22Rv1 (cell line): ENCODE measurements around the gene CIB2.

Experiments used
- H3K27ac ChIP-seq: fragments of 450-650 bp; 2 replicates; pipeline ENCODE4 v1.5.1; 2017
- CTCF ChIP-seq: fragments of 450-650 bp; IDR thresholded peaks from 2 replicates; pipeline ENCODE4 v1.5.1; 2017; ENCODE audit warnings: mild to moderate bottlenecking
- ZFX ChIP-seq: fragments of 450-650 bp; IDR thresholded peaks from 2 replicates; pipeline ENCODE4 v1.6.1; 2017; ENCODE audit warnings: antibody characterized with exemption, borderline replicate concordance

CIB2 gene

DNA sequence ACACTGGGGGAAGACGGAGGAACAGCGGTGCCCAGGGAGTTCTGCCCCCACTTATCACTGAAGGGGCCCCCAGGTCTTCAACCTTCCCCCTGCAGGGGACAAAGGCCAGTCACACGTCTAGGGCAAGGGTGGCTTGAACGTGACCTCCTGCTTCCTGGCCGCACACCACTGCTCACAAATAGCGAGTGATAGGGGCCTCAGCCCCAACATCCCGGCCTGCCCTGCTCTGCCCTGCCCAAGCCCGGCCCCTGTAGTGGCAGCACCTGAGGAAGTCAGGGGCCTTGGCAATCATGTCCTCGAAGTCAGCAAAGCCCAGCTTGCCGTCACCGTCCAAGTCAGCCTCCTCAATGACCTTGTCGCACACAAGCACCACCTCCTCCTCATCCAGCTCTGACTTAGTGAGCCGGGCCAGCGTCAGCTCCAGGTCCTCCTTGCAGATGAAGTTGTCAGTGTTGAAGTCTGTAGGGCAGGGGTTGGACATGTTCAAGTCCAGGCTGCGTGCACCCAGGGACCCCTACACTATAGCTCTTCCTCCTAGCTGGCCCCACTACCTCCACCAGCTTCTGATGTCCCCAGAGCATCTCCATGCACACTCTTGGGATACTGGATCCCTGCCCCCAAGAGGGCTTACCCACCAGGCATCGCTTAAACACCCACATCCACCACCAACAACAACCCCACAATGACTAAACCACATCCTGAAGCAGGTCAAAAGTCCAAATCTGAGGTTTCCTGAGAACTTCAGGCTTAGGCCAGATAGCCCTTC, 25.6 kb downstream of the CIB2 start:
- TF ChIP-seq ZFX (no peak), CTCF (no peak)
- H3K27ac ChIP-seq = no peak overlapping the region

DNA sequence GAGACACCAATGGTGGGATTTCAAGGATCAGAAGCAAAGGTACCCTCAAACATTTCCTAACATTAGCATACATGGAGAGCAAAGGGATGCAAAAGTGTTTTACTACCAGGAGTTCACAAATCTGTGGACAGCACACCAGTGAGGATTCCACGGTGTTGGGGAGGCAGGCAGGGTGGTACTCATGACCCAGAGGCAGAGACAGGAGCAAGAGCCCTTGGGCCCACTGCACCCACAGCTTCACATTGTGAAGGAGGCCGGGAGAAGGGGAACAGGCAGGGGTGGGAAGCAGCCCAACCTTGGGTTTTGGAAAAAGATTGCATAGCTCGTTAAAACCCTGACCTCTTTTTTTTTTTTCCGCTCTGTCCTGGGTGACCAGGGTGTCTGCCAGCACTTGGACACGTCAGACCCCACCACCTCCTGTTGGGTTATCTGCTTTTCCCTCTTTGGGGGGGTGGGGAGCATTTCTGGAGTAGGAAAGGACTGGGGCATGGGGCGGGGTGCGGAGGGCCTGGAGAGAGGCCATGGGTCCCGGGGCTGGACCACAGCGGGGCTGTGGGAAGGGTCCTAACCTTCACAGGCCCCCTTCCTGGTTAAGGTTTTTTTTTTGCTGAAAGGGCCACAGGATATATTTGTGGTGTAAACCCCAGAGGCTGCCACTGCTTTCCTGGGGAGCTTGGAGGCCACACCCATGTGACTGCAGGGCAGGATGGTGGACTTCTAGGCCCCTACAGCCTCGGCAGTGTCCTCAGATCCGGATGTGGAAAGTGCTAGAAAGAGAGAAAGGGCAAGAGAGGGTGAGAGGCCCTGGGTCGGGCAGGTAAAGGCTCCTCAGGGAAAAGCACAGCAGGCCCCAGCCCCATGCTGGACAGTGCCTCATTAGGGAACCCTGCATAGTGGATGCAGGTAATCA, 26.4 kb downstream of the CIB2 start:
- H3K27ac ChIP-seq = no peak overlapping the region
- TF ChIP-seq CTCF (no peak), ZFX (no peak)

DNA sequence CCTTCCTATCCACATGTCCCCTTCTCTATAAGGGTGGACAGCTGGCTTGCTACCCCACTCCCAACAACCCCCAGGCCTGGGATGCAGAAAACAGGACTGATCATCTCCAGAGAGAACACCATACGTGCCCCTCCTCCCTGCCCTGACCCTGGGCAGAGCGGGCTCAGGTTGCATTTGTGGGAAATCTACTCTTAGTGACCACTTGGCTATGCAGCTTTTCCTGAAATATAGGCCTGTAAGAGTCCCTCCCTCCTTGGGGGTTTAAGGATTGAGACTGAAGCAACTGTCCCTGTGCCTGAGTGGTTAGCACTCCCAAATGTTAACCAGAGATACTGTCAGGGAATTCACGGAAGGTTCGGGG, 27.1 kb downstream of the CIB2 start:
- TF ChIP-seq ZFX (no peak), CTCF (no peak)
- no peak overlapping the region for H3K27ac ChIP-seq

- TF ChIP-seq CTCF = no peak
- TF ChIP-seq ZFX = no peak
- H3K27ac ChIP-seq = no peak overlapping the region
These were observed 27.7 kb downstream of the CIB2 start for GRCh38 chr15:78103406-78104118.

DNA sequence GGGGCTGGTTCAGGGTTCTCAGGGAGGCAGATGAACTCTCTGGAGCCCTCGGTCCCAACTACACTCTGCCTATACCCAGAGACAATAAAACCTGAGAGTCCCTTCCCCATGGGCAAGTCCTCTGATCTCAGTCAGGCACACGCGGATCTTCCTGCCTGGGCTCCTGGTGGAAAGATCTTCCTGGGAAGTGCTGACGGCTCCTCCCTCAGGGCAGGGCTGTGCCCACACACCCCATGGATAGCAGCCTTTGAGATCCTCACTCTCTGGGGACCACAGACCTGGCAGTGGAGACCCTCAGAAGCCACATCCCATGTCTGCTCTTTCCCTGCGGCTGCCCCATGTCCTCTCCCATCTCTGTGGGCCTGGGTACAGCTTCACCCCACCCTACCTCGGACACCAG, 28.5 kb downstream of the CIB2 start:
- H3K27ac ChIP-seq = no peak overlapping the region
- TF ChIP-seq ZFX = no peak
- TF ChIP-seq CTCF = no peak

DNA sequence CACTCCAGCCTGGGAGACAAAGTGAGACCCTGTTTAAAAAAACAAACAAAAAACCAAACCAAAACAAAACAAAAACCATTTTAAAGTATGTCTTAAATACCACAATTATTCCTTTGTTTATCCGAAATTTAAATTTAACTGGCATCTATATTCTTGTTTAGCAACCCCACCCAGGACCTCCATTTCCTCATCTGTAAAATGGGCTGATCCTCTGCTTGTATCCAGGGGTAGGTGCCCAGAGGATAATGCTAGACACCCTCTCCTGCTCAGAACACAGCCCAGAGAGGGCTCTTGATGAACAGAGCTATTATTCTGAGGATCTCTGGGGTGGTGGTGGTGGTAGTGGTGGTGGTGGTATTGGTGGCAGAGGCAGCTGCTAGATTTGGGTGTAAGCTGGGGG, 29.0 kb downstream of the CIB2 start:
- no peak overlapping the region for H3K27ac ChIP-seq
- no peak for TF ChIP-seq CTCF
- TF ChIP-seq ZFX = no peak
